NCI-H69 (cell line): ENCODE data around the gene PLEKHA5.
"Not testable (repeated sequence)": the region's sequence is repeated elsewhere in the genome, so short reads cannot be mapped to it uniquely, and the experiment has no call there.

Source experiments
- DNase-seq: peaks from one replicate; lab custom pipeline; 2025; lab: John Stamatoyannopoulos, UW

PLEKHA5 gene

GRCh38 chr12:19203539-19204506 lies 74.3 kb downstream of the PLEKHA5 start:
- DNase-seq = peak; percentile 11

- peak; percentile 85 for DNase-seq
These were observed 75.6 kb downstream of the PLEKHA5 start for GRCh38 chr12:19205120-19205519.

GRCh38 chr12:19206493-19207077 lies 77.1 kb downstream of the PLEKHA5 start:
- DNase-seq = peak; percentile 14

- DNase-seq = no peak
These were observed 78.9 kb downstream of the PLEKHA5 start for GRCh38 chr12:19208456-19208855.

GRCh38 chr12:19209661-19210060 lies 80.1 kb downstream of the PLEKHA5 start:
- DNase-seq = no peak

GRCh38 chr12:19211802-19212201 lies 82.3 kb downstream of the PLEKHA5 start:
- DNase-seq = no peak

GRCh38 chr12:19212245-19212644 lies 82.7 kb downstream of the PLEKHA5 start:
- no peak for DNase-seq

GRCh38 chr12:19214020-19214419 lies 84.5 kb downstream of the PLEKHA5 start:
- DNase-seq = no peak

- no peak for DNase-seq
These were observed 85.6 kb downstream of the PLEKHA5 start for GRCh38 chr12:19215115-19215514.

- no peak for DNase-seq
These were observed 87.9 kb downstream of the PLEKHA5 start for GRCh38 chr12:19217446-19217845.

- DNase-seq = no peak
These were observed 90.7 kb downstream of the PLEKHA5 start for GRCh38 chr12:19220205-19220604.

GRCh38 chr12:19220852-19221466 lies 91.4 kb downstream of the PLEKHA5 start:
- no peak for DNase-seq

GRCh38 chr12:19222558-19222957 lies 93.0 kb downstream of the PLEKHA5 start:
- DNase-seq = peak; percentile 44

GRCh38 chr12:19223018-19223417 lies 93.5 kb downstream of the PLEKHA5 start:
- peak; percentile 81 for DNase-seq

GRCh38 chr12:19223695-19224094 lies 94.2 kb downstream of the PLEKHA5 start:
- DNase-seq = no peak

- DNase-seq = no peak
These were observed 95.2 kb downstream of the PLEKHA5 start for GRCh38 chr12:19224746-19225145.

- peak; percentile 9 for DNase-seq
These were observed 97.8 kb downstream of the PLEKHA5 start for GRCh38 chr12:19227190-19227879.

GRCh38 chr12:19227880-19228210 lies 98.3 kb downstream of the PLEKHA5 start:
- DNase-seq = no peak

GRCh38 chr12:19229021-19229420 lies 99.5 kb downstream of the PLEKHA5 start:
- not testable (repeated sequence) for DNase-seq

GRCh38 chr12:19230299-19230866 lies 100.8 kb downstream of the PLEKHA5 start:
- DNase-seq = no peak

GRCh38 chr12:19230896-19231295 lies 101.4 kb downstream of the PLEKHA5 start:
- DNase-seq = no peak

GRCh38 chr12:19234171-19234704 lies 104.7 kb downstream of the PLEKHA5 start:
- peak; percentile 91 for DNase-seq
